Measurements from ENCODE around the gene GID8. TPM values are rescaled to one million over a fixed set of nuclear protein-coding genes. Genes with fewer than 3 reads are reported as not detected.
A peak's percentile ranks its signal among the peaks of the same experiment; 100 is the strongest.

The GID8 gene
- total and polyA plus RNA-seq, 8 donors = 10.8 to 39.3 (median 15.5) TPM

DNA sequence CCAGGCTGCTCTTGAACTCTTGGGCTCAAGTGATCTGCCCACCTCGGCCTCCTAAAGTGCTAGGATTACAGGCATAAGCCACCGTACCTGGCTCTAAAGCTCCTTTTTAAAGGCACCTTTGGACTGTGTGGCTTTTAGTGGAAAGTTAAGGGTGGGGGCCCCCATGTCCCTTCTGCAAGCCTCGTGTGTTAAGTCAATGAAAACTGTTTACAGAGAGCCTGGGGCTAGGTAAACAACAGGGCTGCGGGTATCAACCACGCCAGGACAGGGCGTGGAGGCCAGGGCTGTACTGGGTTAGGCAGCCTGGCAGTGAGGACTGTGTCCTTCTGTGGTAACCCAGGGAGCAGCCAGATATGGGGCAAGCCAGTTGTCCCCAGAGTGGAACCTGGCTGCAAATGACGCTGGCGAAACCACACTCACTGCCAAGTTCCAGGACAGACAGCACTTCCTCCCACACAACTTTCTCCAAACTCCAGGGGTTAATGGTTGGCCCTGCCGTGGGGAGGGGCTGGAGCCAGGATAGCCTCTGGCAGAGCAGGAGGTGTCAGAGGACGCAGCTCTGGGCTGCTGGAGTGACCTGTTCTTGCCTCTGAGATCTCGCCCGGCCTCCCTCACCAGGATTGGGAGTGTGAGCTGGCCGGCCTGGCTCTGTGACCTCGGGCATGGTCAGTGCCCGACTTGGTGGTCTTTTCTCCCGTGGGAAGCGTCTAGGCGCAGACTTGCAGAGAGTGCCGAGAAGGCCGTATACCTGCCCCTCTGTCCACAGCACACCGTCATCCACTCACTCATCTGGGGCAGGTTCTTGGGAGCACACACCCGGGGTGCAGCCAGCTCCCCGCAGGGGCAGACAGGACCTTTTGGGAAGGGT, 17.8 kb downstream of the GID8 start:
- DNase-seq = peak; percentile 76 to 79

DNA sequence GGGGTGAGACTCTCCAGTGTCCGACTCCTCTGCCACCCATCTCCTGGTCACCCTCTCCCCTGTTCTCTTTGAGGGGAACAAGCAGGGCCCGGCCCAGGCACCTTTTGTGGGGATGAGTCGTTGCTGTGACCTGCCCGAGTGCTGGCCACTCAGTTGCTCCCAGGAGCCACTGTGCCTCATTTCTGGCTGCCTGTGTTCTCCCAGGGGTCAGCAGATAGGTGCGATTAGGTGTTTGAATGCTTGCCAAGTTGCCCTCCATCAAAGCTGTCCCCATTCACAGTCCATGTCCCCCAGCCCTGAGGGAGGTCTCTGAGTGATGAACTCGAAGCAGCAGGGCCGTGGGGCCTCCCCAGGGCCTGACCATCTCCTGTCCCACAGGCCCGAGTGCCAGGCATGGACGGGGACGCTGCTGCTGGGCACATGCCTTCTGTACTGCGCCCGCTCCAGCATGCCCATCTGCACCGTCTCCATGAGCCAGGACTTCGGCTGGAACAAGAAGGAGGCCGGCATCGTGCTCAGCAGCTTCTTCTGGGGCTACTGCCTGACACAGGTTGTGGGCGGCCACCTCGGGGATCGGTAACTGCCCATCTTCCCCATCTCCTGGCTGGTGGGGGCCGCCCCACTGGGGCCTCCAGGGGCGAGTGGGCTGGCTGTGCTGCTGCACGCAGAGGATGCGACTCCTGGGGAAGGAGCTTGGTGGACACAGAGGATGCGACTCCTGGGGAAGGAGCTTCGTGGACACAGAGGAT, 18.6 kb downstream of the GID8 start:
- H3K27ac ChIP-seq = peak overlapping the region in 4 of 5 donors; percentile 84 to 92 (median 88)
- H3K4me1 ChIP-seq = peaks cover 37 to 51% (median 47%) of the 10 kb centered on the region in 4 donors
- H3K9me3 ChIP-seq = no peaks in the 10 kb centered on the region
- intact Hi-C loops (cut with DNase I; ENCODE audit: low total_unique reads) = no loop called here
- no peak for DNase-seq
- TF ChIP-seq POLR2AphosphoS5 (IDR thresholded peaks at IDR 0.05) (no peak), POLR2A (IDR thresholded peaks at IDR 0.05) (no peak), EP300 (IDR thresholded peaks at IDR 0.05) (no peak)
- TF ChIP-seq, protein P1, sequence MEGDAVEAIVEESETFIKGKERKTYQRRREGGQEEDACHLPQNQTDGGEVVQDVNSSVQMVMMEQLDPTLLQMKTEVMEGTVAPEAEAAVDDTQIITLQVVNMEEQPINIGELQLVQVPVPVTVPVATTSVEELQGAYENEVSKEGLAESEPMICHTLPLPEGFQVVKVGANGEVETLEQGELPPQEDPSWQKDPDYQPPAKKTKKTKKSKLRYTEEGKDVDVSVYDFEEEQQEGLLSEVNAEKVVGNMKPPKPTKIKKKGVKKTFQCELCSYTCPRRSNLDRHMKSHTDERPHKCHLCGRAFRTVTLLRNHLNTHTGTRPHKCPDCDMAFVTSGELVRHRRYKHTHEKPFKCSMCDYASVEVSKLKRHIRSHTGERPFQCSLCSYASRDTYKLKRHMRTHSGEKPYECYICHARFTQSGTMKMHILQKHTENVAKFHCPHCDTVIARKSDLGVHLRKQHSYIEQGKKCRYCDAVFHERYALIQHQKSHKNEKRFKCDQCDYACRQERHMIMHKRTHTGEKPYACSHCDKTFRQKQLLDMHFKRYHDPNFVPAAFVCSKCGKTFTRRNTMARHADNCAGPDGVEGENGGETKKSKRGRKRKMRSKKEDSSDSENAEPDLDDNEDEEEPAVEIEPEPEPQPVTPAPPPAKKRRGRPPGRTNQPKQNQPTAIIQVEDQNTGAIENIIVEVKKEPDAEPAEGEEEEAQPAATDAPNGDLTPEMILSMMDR (IDR thresholded peaks at IDR 0.05) = no peak
- no peaks in the 10 kb centered on the region for H3K27me3 ChIP-seq
- H3K4me3 ChIP-seq = no peak overlapping the region
- peaks cover 0 to 47% (median 10%) of the 10 kb centered on the region in 4 donors for H3K36me3 ChIP-seq
- WGBS, 5 donors = 85 to 89% (median 89%) methylated on average over 20 to 25 of the region's 25 CpGs

More for the DNA sequence above, 17.8 kb downstream of the GID8 start:
- whole genome bisulfite sequencing, 5 donors = 30 to 62% (median 36%) methylated on average over 12 to 23 of the region's 23 CpGs
- H3K4me3 ChIP-seq = no peak overlapping the region
- peak overlapping the region; percentile 51 to 92 (median 86) for H3K27ac ChIP-seq
- peaks cover 37 to 53% (median 47%) of the 10 kb centered on the region in 4 donors for H3K4me1 ChIP-seq
- H3K9me3 ChIP-seq = no peaks in the 10 kb centered on the region
- TF ChIP-seq, protein P1 (IDR thresholded peaks at IDR 0.05) = no peak
- TF ChIP-seq POLR2AphosphoS5 (IDR thresholded peaks at IDR 0.05) = peak in 2 of 3 donors; percentile 20 to 44
- intact Hi-C loops (cut with DNase I; ENCODE audit: low total_unique reads) = no loop called here
- no peaks in the 10 kb centered on the region for H3K27me3 ChIP-seq
- peaks cover 0 to 46% (median 12%) of the 10 kb centered on the region in 4 donors for H3K36me3 ChIP-seq

DNA sequence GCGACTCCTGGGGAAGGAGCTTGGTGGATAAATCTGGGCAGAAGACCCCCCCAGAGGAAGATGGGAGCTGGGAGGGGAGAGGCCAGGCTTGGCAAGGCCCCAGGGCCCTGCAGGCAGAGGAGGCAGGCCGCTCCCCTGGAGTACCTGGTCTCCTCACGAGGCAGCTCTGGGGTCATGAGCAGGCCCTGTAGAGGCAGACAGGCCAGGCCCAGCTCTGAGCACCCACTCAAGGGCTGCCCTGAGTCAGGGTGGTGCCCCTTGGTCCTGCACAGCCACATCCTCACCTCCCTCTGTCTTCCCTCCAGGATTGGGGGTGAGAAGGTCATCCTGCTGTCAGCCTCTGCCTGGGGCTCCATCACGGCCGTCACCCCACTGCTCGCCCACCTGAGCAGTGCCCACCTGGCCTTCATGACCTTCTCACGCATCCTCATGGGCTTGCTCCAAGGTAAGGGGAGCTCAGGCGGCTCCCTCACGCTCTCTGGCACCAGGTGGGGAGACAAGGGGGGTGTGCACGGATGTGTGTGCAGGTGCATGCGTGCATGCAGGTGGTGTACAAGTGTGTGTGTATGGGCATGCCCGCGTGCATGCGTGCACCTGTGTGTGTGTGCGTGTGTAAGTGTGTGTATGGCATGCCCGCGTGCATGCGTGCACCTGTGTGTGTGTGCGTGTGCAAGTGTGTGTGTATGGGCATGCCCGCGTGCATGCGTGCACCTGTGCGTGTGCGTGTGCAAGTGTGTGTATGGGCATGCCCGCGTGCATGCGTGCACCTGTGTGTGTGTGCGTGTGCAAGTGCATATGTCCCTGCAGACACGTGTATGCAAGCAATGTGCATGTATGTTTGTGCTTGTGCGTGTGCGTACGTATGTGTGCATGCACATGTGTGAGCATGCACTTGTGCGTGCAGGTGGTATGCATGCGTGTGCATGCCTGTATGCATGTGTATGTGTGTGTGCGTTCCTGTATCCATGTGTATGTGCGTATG, 19.5 kb downstream of the GID8 start:
- Histone ChIP-seq H3K27me3 (no peaks in the 10 kb centered on the region), H3K27ac (no peak overlapping the region), H3K4me3 (no peak overlapping the region), H3K36me3 (peaks cover 0 to 56% (median 15%) of the 10 kb centered on the region in 4 donors), H3K4me1 (peaks cover 31 to 43% (median 39%) of the 10 kb centered on the region in 4 donors), H3K9me3 (no peaks in the 10 kb centered on the region)
- TF ChIP-seq POLR2AphosphoS5 (IDR thresholded peaks at IDR 0.05) (no peak), EP300 (IDR thresholded peaks at IDR 0.05) (no peak), POLR2A (IDR thresholded peaks at IDR 0.05) (no peak)
- TF ChIP-seq, protein P1 (IDR thresholded peaks at IDR 0.05) = no peak
- WGBS, 5 donors = 93 to 96% (median 94%) methylated on average over 32 to 36 of the region's 36 CpGs
- intact Hi-C loops (cut with DNase I; ENCODE audit: low total_unique reads) = no loop called here
- DNase-seq = no peak
